Small intestine (tissue), 7 donors: ENCODE measurements around the gene FAM174B. TPM values are rescaled to one million over a fixed set of nuclear protein-coding genes. Genes with fewer than 3 reads are reported as not detected.
"Not testable (repeated sequence)": the region's sequence is repeated elsewhere in the genome, so short reads cannot be mapped to it uniquely, and the experiment has no call there.

Experiments
- DNase-seq, 2 donors: peaks; one replicate each; pipeline versions ENCODE4 v3.0.0 to v3.0.0-alpha.2; 2013
- FAIRE-seq: peaks from 2 replicates; lab custom pipeline; 2012; peaks lifted over from hg19 to GRCh38; lab: Jason Lieb, UNC
- H3K27ac ChIP-seq, 3 donors: one replicate each; pipeline ENCODE4 v1.5.1; 2013; ENCODE audit warnings: low read length in 2 of 3, mild to moderate bottlenecking in 2 of 3, control low read depth in 1 of 3, inconsistent platforms in 1 of 3, low read depth in 1 of 3, moderate library complexity in 1 of 3
- H3K27me3 ChIP-seq, 3 donors: one replicate each; pipeline ENCODE4 v1.6.1; 2013; ENCODE audit warnings: low read length in 3 of 3, inconsistent platforms in 1 of 3; ENCODE audit not compliant: control insufficient read depth in 3 of 3, insufficient read depth in 3 of 3
- H3K36me3 ChIP-seq, 3 donors: one replicate each; pipeline ENCODE4 v1.6.1; 2013; ENCODE audit warnings: low read length in 3 of 3, inconsistent platforms in 1 of 3, low read depth in 1 of 3, mild to moderate bottlenecking in 1 of 3, moderate library complexity in 1 of 3; ENCODE audit not compliant: control insufficient read depth in 3 of 3, insufficient read depth in 2 of 3
- H3K4me1 ChIP-seq, 3 donors: one replicate each; pipeline ENCODE4 v1.6.1; 2013; ENCODE audit warnings: low read length in 2 of 3, inconsistent platforms in 1 of 3, low read depth in 1 of 3, mild to moderate bottlenecking in 1 of 3, moderate library complexity in 1 of 3; ENCODE audit not compliant: control insufficient read depth in 3 of 3, insufficient read depth in 2 of 3
- H3K4me3 ChIP-seq, 3 donors: one replicate each; pipeline ENCODE4 v1.5.1; 2013; ENCODE audit warnings: low read length in 3 of 3, control low read depth in 1 of 3, inconsistent platforms in 1 of 3, low read depth in 1 of 3, mild to moderate bottlenecking in 1 of 3, moderate library complexity in 1 of 3
- H3K9me3 ChIP-seq, 2 donors: one replicate each; pipeline ENCODE4 v1.6.1; 2013; ENCODE audit warnings: low read depth in 1 of 2, low read length in 1 of 2; ENCODE audit not compliant: control insufficient read depth in 2 of 2, insufficient read depth in 1 of 2
- WGBS, 3 donors: extraction: QIAGEN DNeasy Blood & Tissue Kit; methylation state at CpG; one replicate each; pipeline ENCODE4 v1.1.7; 2013; 5-methylcytosine and 5-hydroxymethylcytosine counted together
- polyA plus RNA-seq, 4 donors: library from polyadenylated mRNA; stranded (reverse) in 3 of 4; unstranded in 1 of 4; fragments of 200-250 nt in 3 of 4; fragments of 120-200 nt in 1 of 4; gene quantifications; one replicate each; pipeline versions ENCODE4 v1.2.1 to v1.2.3, GENCODE V29; 2013
- donor health status: healthy with polysubstance abuse.
- donor health status: control.
- donor health status: control.
- donor health status: Bipolar disorder and iron deficiency.
- donor health status: healthy.

FAM174B gene
- polyA plus RNA-seq, 4 donors, result 1.8 to 14.6 (median 5.6) TPM

GRCh38 chr15:92611150-92611549 lies 44.4 kb downstream of the FAM174B start:
- Histone ChIP-seq H3K27ac (no peak overlapping the region), H3K9me3 (peaks cover 0 to 3% of the 10 kb centered on the region in 2 donors)

GRCh38 chr15:92610101-92610520 lies 45.5 kb downstream of the FAM174B start:
- Histone ChIP-seq H3K9me3 (peaks cover 0 to 3% of the 10 kb centered on the region in 2 donors), H3K27ac (no peak overlapping the region), H3K27me3 (no peaks in the 10 kb centered on the region), H3K4me3 (no peak overlapping the region), H3K36me3 (peaks cover 0 to 5% (median 0%) of the 10 kb centered on the region in 3 donors), H3K4me1 (no peaks in the 10 kb centered on the region)
- 83 to 86% (median 86%) methylated on average over 9 of the region's 9 CpGs for WGBS, 3 donors
- DNase-seq, result no peak
- no peak for FAIRE-seq

More at GRCh38 chr15:92611150-92611549, 44.4 kb downstream of the FAM174B start:
- Histone ChIP-seq H3K4me3 (no peak overlapping the region), H3K4me1 (no peaks in the 10 kb centered on the region), H3K27me3 (no peaks in the 10 kb centered on the region), H3K36me3 (peaks cover 0 to 5% (median 0%) of the 10 kb centered on the region in 3 donors)
- DNase-seq (no peak), FAIRE-seq (no peak)

GRCh38 chr15:92608866-92609700 lies 46.5 kb downstream of the FAM174B start:
- FAIRE-seq, result no peak

GRCh38 chr15:92606836-92607150 lies 48.8 kb downstream of the FAM174B start:
- DNase-seq, result not testable (repeated sequence)

More at GRCh38 chr15:92608866-92609700, 46.5 kb downstream of the FAM174B start:
- Histone ChIP-seq H3K4me1 (no peaks in the 10 kb centered on the region), H3K36me3 (no peaks in the 10 kb centered on the region), H3K9me3 (peaks cover 0 to 3% of the 10 kb centered on the region in 2 donors), H3K27ac (no peak overlapping the region), H3K4me3 (no peak overlapping the region), H3K27me3 (no peaks in the 10 kb centered on the region)
- 76 to 83% (median 77%) methylated on average over 20 of the region's 20 CpGs for WGBS, 3 donors
- no peak for DNase-seq

GRCh38 chr15:92606126-92606835 lies 49.3 kb downstream of the FAM174B start:
- Histone ChIP-seq H3K36me3 (no peaks in the 10 kb centered on the region), H3K27me3 (no peaks in the 10 kb centered on the region), H3K9me3 (peaks cover 0 to 3% of the 10 kb centered on the region in 2 donors), H3K27ac (no peak overlapping the region), H3K4me3 (no peak overlapping the region), H3K4me1 (no peaks in the 10 kb centered on the region)
- FAIRE-seq (no peak), DNase-seq (no peak)
- WGBS, 3 donors, result 74 to 84% (median 75%) methylated on average over 9 of the region's 9 CpGs

More at GRCh38 chr15:92606836-92607150, 48.8 kb downstream of the FAM174B start:
- not testable (repeated sequence) for H3K4me3 ChIP-seq, H3K9me3 ChIP-seq, H3K27me3 ChIP-seq, FAIRE-seq, H3K36me3 ChIP-seq, H3K4me1 ChIP-seq, H3K27ac ChIP-seq
- 93 to 94% (median 94%) methylated on average over 8 to 13 of the region's 15 CpGs for WGBS, 3 donors

GRCh38 chr15:92605225-92605944 lies 50.2 kb downstream of the FAM174B start:
- H3K4me3 ChIP-seq, result no peak overlapping the region
- no peak for DNase-seq
- H3K9me3 ChIP-seq, result peaks cover 0 to 3% of the 10 kb centered on the region in 2 donors
- FAIRE-seq, result no peak
- WGBS, 3 donors, result 77 to 82% (median 81%) methylated on average over 14 of the region's 14 CpGs
- H3K27me3 ChIP-seq, result no peaks in the 10 kb centered on the region
- no peaks in the 10 kb centered on the region for H3K4me1 ChIP-seq
- no peak overlapping the region for H3K27ac ChIP-seq
- H3K36me3 ChIP-seq, result no peaks in the 10 kb centered on the region

GRCh38 chr15:92603743-92604470 lies 51.7 kb downstream of the FAM174B start:
- Histone ChIP-seq H3K4me1 (no peaks in the 10 kb centered on the region), H3K27me3 (no peaks in the 10 kb centered on the region), H3K4me3 (no peak overlapping the region), H3K27ac (no peak overlapping the region), H3K36me3 (no peaks in the 10 kb centered on the region), H3K9me3 (peaks cover 0 to 3% of the 10 kb centered on the region in 2 donors)
- no peak for FAIRE-seq
- WGBS, 3 donors, result 74 to 76% (median 76%) methylated on average over 5 of the region's 5 CpGs
- DNase-seq, result no peak
